GM12878 (cell line): ENCODE data around the gene HOXB6. TPM values are rescaled to one million over a fixed set of nuclear protein-coding genes. Genes with fewer than 3 reads are reported as not detected.

Experiments
- ATF7 ChIP-seq: fragments of 450-650 bp; IDR thresholded peaks from 2 replicates; pipeline ENCODE4 v1.6.1; 2016; ENCODE audit warnings: low read depth, mild to moderate bottlenecking
- E2F4 ChIP-seq: IDR thresholded peaks from 2 replicates; pipeline ENCODE4 v1.6.1; 2012; ENCODE audit warnings: low read depth, low read length, improper control_type of control experiment
- JUNB ChIP-seq: IDR thresholded peaks from 2 replicates; pipeline ENCODE4 v1.6.1; 2016; ENCODE audit warnings: antibody characterized with exemption, mild to moderate bottlenecking
- JUND ChIP-seq: IDR thresholded peaks from 2 replicates; pipeline ENCODE4 v1.6.1; 2012; ENCODE audit warnings: low read depth, mild to moderate bottlenecking, low read length, improper control_type of control experiment, moderate library complexity
- NKRF ChIP-seq: fragments of 450-650 bp; conservative IDR thresholded peaks from 2 replicates; pipeline ENCODE4 v1.6.1; 2017; ENCODE audit warnings: mild to moderate bottlenecking, moderate library complexity
- NRF1 ChIP-seq: conservative IDR thresholded peaks from 2 replicates; pipeline ENCODE4 v1.6.1; 2011; ENCODE audit warnings: mild to moderate bottlenecking, low read depth, low read length, improper control_type of control experiment
- SMAD1 ChIP-seq: fragments of 450-650 bp; IDR thresholded peaks from 2 replicates; pipeline ENCODE4 v1.6.1; 2018; ENCODE audit warnings: mild to moderate bottlenecking, low read depth; ENCODE audit not compliant: partially characterized antibody
- SPI1 ChIP-seq: IDR thresholded peaks from 2 replicates; pipeline ENCODE4 v1.6.1; 2011; ENCODE audit warnings: low read depth, mild to moderate bottlenecking, low read length, moderate library complexity, borderline replicate concordance; ENCODE audit not compliant: insufficient read depth
- STAT1 ChIP-seq: fragments of 450-650 bp; conservative IDR thresholded peaks from 2 replicates; pipeline ENCODE4 v1.6.1; 2014; ENCODE audit warnings: antibody characterized with exemption, mild to moderate bottlenecking
- USF1 ChIP-seq: IDR thresholded peaks from 2 replicates; pipeline ENCODE4 v1.6.1; 2011; ENCODE audit warnings: borderline replicate concordance, low read depth, mild to moderate bottlenecking, moderate library complexity, mixed read lengths, low read length; ENCODE audit not compliant: insufficient read depth; ENCODE audit errors: extremely low read length
- ZNF592 ChIP-seq: fragments of 450-650 bp; IDR thresholded peaks from 2 replicates; pipeline ENCODE4 v1.6.1; 2017; ENCODE audit warnings: mild to moderate bottlenecking, moderate library complexity
- polyA plus RNA-seq, 11 experiments: library from polyadenylated mRNA; depleted of rRNA in 4 of 11; unstranded in 6 of 11; stranded (reverse) in 5 of 11; fragments of >200 nt; fragmentation: Nextera tagmentation in 4 of 11; fragmentation: Illumina TruSeq in 1 of 11; extraction: Ambion mirVana in 4 of 11; extraction: Trizol in 1 of 11; gene quantifications; 1 replicate in 1 of 11; 2 replicates in 10 of 11; pipeline versions ENCODE4 v1.2.1 to v1.2.3, GENCODE V29; 2011 to 2016; ENCODE audit warnings: inconsistent platforms in 2 of 11, missing spikeins in 2 of 11, low read depth in 1 of 11
- total RNA-seq, 4 experiments: library from RNA; depleted of rRNA in 3 of 4; stranded (reverse); fragments of >200 nt in 3 of 4; fragmentation: Illumina TruSeq in 1 of 4; extraction: Trizol in 1 of 4; gene quantifications; 2 replicates each; pipeline versions ENCODE4 v1.2.1 to v1.2.3, GENCODE V29; 2013 to 2021
- TF ChIP-seq, protein P1 (sequence below), 3 experiments: IDR thresholded peaks in 2 of 3; conservative IDR thresholded peaks in 1 of 3; 2 replicates each; pipeline ENCODE4 v1.5.1; 2011; ENCODE audit warnings: low read depth in 3 of 3, low read length in 3 of 3, mild to moderate bottlenecking in 3 of 3, control low read depth in 2 of 3, moderate library complexity in 2 of 3, inconsistent platforms in 1 of 3, mixed read lengths in 1 of 3; ENCODE audit not compliant: control insufficient read depth in 2 of 3, insufficient read depth in 1 of 3; ENCODE audit errors: extremely low read depth in 1 of 3
- TF ChIP-seq, protein P2 (sequence below): fragments of 450-650 bp; IDR thresholded peaks from 2 replicates; pipeline ENCODE4 v1.6.1; 2017; ENCODE audit warnings: mild to moderate bottlenecking
- TF ChIP-seq, protein P3 (sequence below): IDR thresholded peaks from 2 replicates; pipeline ENCODE4 v1.6.1; 2012; ENCODE audit warnings: low read depth, low read length, improper control_type of control experiment

HOXB6 gene
- total and polyA plus RNA-seq, 10 of the 15 experiments (the other 5 are each of a cell fraction or from before 2014, with no cell fraction given): 0.04 to 0.51 (median 0.09) TPM; not detected in 2

DNA sequence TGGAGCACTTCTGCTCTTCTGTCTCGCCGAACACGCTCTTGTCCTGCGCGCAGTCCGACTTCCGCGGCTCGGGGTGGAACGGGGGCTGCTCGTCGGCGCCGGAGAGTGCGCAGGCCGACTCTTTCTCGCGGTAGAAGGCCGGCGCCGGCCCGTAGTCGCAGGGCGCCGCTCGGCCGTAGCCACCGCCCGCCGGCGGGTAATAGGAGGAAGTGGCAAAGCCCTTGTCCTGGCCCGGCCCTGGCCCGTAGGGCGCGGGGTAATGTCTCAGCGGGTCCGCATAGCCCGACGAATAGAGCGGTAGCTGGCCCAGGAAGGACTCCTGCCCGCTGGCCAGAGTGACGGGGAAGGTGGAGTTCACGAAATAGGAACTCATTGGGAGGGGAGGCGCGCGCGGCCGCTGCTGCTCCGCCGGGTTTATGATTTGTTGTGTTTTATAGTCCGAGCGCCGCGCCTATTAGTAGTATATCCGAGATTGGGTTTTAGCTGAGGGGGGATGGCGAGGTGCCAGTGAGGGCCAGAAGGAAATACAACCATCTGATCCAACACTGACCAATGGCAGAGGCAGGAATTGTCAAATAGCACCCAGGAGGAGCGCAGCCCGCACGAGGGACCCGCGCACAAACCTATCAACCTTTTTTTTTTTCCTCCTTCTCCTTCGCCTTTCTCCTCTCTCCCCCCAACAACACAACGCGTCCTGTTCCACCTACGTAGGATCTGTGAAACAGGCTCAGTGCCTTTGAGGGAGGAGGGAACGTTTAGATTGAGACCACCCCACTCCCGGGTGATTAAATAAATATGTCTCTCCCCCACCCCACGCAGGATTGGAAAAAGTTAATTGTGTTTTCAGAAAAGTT is 6.8 kb downstream of the HOXB6 start (continued):
- TF ChIP-seq USF1: no peak
- TF ChIP-seq ZNF592: no peak
- TF ChIP-seq, protein P1, sequence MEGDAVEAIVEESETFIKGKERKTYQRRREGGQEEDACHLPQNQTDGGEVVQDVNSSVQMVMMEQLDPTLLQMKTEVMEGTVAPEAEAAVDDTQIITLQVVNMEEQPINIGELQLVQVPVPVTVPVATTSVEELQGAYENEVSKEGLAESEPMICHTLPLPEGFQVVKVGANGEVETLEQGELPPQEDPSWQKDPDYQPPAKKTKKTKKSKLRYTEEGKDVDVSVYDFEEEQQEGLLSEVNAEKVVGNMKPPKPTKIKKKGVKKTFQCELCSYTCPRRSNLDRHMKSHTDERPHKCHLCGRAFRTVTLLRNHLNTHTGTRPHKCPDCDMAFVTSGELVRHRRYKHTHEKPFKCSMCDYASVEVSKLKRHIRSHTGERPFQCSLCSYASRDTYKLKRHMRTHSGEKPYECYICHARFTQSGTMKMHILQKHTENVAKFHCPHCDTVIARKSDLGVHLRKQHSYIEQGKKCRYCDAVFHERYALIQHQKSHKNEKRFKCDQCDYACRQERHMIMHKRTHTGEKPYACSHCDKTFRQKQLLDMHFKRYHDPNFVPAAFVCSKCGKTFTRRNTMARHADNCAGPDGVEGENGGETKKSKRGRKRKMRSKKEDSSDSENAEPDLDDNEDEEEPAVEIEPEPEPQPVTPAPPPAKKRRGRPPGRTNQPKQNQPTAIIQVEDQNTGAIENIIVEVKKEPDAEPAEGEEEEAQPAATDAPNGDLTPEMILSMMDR (IDR thresholded peaks at IDR 0.05 in 2 of 3, conservative IDR thresholded peaks at IDR 0.05 in 1 of 3; ENCODE audit: control insufficient read depth in 2 of 3, extremely low read depth in 1 of 3, insufficient read depth in 1 of 3, low read depth in 3 of 3, low read length in 3 of 3): no peak
- TF ChIP-seq SMAD1: no peak
- no peak for TF ChIP-seq JUNB
- no peak for TF ChIP-seq JUND
- 0 out of 2 replicates have a peak, but pooled peaks have one; percentile 21 for TF ChIP-seq NRF1
- peak; percentile 57; the same call in 1 of the 2 replicates for TF ChIP-seq SPI1
- TF ChIP-seq, protein P2, sequence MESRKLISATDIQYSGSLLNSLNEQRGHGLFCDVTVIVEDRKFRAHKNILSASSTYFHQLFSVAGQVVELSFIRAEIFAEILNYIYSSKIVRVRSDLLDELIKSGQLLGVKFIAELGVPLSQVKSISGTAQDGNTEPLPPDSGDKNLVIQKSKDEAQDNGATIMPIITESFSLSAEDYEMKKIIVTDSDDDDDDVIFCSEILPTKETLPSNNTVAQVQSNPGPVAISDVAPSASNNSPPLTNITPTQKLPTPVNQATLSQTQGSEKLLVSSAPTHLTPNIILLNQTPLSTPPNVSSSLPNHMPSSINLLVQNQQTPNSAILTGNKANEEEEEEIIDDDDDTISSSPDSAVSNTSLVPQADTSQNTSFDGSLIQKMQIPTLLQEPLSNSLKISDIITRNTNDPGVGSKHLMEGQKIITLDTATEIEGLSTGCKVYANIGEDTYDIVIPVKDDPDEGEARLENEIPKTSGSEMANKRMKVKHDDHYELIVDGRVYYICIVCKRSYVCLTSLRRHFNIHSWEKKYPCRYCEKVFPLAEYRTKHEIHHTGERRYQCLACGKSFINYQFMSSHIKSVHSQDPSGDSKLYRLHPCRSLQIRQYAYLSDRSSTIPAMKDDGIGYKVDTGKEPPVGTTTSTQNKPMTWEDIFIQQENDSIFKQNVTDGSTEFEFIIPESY: no peak
- TF ChIP-seq STAT1: no peak
- TF ChIP-seq E2F4: no peak
- TF ChIP-seq, protein P3, sequence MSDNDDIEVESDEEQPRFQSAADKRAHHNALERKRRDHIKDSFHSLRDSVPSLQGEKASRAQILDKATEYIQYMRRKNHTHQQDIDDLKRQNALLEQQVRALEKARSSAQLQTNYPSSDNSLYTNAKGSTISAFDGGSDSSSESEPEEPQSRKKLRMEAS: no peak; the same call in 1 of the 2 replicates
- TF ChIP-seq NKRF: no peak
- TF ChIP-seq ATF7: no peak
